GM18867 (cell line): ENCODE measurements around the gene PPP2R5A.

ENCODE experiments used
- ATAC-seq: cut with Tn5 transposase; IDR thresholded peaks from one replicate; pipeline ENCODE4 v1.9.1; 2021; ENCODE audit warnings: mild to moderate bottlenecking, moderate library complexity; ENCODE audit not compliant: unreplicated experiment

Gene PPP2R5A

GRCh38 chr1:212284744-212285684 lies at the start of gene PPP2R5A:
PPP2R5A (plus strand) TSS chr1:212285410; CDS start chr1:212286111, 701 bp downstream.
- ATAC-seq, result peak; percentile 89

- ATAC-seq, result no peak
Measured at GRCh38 chr1:212235857-212236256, 49.4 kb upstream of the PPP2R5A start.

- ATAC-seq, result no peak
Measured at GRCh38 chr1:212236664-212237220, 48.5 kb upstream of the PPP2R5A start.

- peak; percentile 90 for ATAC-seq
Measured at GRCh38 chr1:212237651-212238050, 47.6 kb upstream of the PPP2R5A start.

GRCh38 chr1:212238552-212238951 lies 46.7 kb upstream of the PPP2R5A start:
- ATAC-seq, result no peak

DNA sequence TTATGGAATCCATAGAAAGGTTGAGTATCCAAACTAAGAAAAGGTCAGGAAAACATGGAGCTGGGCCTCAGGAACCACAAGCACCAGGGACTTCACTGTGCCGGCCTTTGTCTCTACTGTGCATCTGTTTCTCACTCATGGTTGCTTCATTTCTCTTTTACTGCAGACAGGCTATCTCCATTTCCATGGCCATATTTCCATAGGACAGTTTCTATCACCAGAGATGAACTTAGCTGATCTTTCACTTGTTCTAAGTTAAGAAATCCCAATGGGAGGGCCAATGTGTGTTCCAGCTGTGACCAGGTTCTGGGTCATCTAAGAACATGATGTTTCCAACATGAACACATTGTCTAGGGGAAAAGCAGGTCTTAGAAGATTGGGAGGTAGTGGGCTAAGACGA lies 43.7 kb upstream of the PPP2R5A start:
- no peak for ATAC-seq

DNA sequence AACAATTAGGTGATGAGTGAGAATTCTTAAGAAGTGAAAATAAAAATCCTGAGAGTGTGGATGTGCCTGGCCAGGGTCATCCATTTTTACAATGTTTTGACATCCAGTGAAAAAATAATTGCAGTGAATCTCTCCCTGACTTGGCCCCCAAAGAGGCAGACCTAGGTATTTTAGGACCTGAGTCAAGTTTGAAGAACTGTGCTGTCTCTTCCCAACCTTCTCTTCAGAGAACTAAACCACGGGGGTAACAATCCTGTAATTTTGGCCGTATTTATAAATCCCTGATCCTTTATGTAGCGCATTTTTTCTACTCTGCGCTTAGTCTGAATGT lies 43.3 kb upstream of the PPP2R5A start:
- no peak for ATAC-seq

DNA sequence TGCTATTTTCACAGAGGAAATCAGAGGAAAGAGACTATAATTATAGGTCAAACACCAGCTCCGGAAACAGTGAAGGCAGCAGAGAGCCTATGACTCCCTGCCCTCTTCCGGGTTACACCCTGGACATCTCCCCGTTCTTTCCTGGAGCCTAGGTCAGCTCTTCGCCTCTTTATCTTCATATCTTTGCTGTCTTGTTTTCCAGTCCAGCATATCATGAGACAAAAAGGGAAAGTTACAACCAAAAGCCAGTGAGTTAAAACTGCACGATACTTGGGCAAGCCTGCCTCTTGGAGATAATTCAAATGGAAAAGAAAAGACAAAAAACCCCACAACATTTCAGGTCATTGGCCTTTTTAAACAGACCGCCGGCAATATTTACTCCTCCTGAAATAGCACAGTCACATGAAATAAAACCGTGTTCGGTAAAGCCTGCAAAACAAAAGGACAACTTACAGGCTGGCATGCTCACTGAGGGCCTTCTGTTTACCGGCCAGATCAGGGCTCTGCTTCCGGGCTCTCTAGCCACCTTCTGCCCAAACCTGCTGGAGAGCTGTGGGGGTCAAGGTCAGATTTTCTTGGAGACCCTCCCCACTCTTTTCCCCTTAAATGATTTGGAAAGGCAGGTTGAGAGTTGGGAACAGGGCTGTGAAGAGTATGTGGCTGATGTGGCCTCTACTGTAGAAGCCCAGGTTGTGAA lies 42.8 kb upstream of the PPP2R5A start:
- no peak for ATAC-seq

GRCh38 chr1:212242985-212243308 lies 42.3 kb upstream of the PPP2R5A start:
- no peak for ATAC-seq

- ATAC-seq, result no peak
Measured at GRCh38 chr1:212244441-212244840, 40.8 kb upstream of the PPP2R5A start.

- no peak for ATAC-seq
Measured at GRCh38 chr1:212247179-212247721, 38.0 kb upstream of the PPP2R5A start.

GRCh38 chr1:212247988-212248387 lies 37.2 kb upstream of the PPP2R5A start:
- no peak for ATAC-seq

DNA sequence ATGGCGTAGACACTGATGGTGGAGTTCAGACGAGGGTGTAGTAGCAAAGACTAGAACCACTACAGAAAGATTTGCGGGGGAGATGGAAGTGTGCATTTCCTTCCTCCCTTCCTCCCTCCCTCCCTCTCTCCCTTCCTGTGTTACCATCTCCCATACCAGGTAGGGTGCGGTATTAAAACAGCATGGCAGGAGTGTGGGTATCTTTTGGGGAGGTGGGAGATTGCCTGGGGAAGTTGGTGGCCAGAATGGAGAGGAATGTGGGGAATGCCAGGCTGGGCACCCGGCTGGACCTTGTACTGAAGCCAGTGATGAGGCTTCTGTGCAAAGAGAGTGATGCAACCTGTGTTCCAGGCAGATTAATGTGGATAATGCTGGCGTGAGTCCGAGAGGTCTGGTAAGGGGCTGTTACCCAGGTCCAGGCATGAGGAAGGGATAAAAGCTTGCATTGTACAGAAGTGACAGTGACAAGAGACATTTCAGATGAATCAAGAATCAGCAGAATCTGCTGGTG lies 30.3 kb upstream of the PPP2R5A start:
- no peak for ATAC-seq

DNA sequence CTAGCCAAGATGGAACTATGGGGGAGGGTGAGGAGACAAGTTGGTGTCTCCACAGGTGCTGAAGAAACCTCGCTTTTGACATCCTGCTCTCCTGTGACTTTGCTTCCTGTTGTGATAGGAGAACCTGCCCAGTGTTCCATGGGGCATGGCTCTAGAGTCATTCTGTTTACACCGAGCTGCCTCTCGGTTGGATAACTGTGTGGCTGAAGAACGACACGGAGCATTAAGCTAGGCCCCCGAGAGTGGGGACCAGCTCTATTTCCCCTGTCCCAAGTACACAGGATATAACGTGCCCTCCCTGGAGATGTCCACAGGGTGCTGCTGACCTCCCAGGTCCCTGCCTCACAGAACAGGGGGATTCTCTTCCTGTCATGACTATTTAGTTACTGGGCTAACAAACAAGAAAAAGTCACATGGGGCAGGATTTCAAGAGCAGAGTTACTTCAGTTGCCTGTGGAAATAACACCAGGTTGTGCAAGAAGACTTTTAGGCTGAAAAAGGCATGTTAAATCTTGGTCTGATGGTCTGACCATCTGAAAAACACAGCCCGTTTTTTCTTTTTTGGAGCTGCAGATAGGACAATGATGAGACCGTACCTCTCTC lies 29.4 kb upstream of the PPP2R5A start:
- no peak for ATAC-seq

- no peak for ATAC-seq
Measured at GRCh38 chr1:212256369-212256768, 28.8 kb upstream of the PPP2R5A start.

- ATAC-seq, result no peak
Measured at GRCh38 chr1:212257157-212257556, 28.1 kb upstream of the PPP2R5A start.

- no peak for ATAC-seq
Measured at GRCh38 chr1:212259693-212260480, 25.3 kb upstream of the PPP2R5A start.

DNA sequence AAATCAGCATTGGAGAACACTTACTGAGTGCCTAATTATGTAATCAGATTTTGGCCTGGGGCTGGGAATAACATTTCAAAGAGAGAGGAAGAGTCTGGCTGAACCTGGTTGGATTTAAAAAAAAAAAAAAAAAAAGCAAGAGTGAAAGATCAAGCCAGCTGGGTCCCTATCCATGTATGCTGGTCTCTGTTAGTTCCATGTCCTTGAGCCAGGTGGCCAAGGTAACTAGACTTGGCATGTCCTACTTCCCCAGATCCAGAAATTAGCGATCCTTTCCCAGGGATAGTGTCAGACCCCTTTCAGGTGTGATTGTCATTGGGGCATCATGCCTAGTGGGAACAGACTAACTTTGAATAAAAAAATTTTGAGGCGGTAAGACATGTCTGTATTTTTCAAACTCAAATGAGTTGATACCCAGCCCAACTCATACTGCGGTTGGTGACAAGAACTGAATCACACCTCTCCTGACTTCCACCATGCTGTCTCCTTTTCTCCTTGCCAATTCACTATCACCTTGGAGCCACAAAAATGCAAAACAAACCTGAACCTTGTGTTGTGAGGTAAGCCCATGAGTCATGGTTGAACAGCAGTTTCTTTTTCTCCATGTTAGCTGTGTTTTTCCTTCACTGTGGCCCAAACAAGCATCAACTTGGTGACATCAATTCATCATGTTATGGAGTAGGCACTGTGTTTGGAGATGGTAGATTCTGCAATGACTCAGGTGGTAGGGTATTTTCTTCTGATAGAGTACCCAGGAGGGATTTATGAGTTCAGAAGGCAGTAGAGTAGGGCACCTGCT lies 24.5 kb upstream of the PPP2R5A start:
- no peak for ATAC-seq

DNA sequence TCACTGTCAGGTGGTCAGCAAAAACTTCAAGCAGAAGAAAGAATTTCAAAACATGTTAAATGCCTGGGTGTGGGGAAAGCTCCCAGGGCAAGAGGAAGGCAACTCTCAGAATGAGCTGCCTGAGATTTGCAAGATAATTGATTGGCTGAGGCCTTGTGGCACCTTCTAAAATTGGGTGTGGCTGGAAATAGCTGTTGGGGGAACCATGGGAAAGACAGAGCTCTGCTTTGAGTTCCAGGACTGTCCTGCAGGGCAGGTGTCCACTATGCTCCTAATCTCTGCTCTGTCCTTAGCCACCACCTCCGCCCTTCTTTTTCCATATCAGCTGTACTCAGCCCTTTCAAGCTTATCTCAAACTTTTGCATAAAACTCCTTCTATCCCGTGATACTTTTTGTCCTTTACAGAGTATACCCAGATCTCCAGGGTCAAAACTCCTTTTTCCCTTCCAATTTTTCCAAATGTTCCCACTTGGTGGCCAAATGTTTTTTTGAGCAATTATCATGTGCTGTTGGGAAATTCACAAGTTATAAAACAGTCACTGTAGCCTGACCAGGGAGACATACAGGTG lies 23.8 kb upstream of the PPP2R5A start:
- no peak for ATAC-seq
